Neural cell (in vitro differentiated cells): ENCODE measurements around the gene RBMS3.

ENCODE experiments used
- CTCF ChIP-seq: fragments of 450-650 bp; IDR thresholded peaks from 2 replicates; pipeline ENCODE4 v1.5.1; 2014; ENCODE audit warnings: antibody characterized with exemption, mild to moderate bottlenecking, moderate library complexity; ENCODE audit not compliant: poor library complexity, severe bottlenecking
- EZH2 ChIP-seq: fragments of 200-600, 300-800 bp; shearing (Covaris generic), sonication (generic); IDR thresholded peaks from 2 replicates; pipeline ENCODE4 v1.6.1; 2014; ENCODE audit warnings: antibody characterized with exemption, low read length, borderline replicate concordance, mild to moderate bottlenecking; ENCODE audit not compliant: insufficient read depth, poor library complexity, severe bottlenecking
- MXI1 ChIP-seq: fragments of 450-650 bp; conservative IDR thresholded peaks from 2 replicates; pipeline ENCODE4 v1.6.1; 2014; ENCODE audit warnings: antibody characterized with exemption, mild to moderate bottlenecking; ENCODE audit not compliant: poor library complexity, severe bottlenecking
- POLR2AphosphoS5 ChIP-seq: IDR thresholded peaks from 2 replicates; pipeline ENCODE4 v1.6.1; 2012
- RAD21 ChIP-seq: fragments of 450-650 bp; conservative IDR thresholded peaks from 2 replicates; pipeline ENCODE4 v1.6.1; 2014; ENCODE audit warnings: antibody characterized with exemption, mild to moderate bottlenecking, moderate library complexity
- REST ChIP-seq: IDR thresholded peaks from 2 replicates; pipeline ENCODE4 v1.6.1; 2012; ENCODE audit warnings: borderline replicate concordance
- SMC3 ChIP-seq: fragments of 450-650 bp; conservative IDR thresholded peaks from 2 replicates; pipeline ENCODE4 v1.6.1; 2014; ENCODE audit warnings: antibody characterized with exemption, mild to moderate bottlenecking, moderate library complexity; ENCODE audit not compliant: poor library complexity
- TAF1 ChIP-seq: IDR thresholded peaks from 2 replicates; pipeline ENCODE4 v1.6.1; 2012; ENCODE audit warnings: low read depth

- TF ChIP-seq CTCF = no peak
- TF ChIP-seq SMC3 = no peak
- no peak for TF ChIP-seq RAD21
- no peak for TF ChIP-seq POLR2AphosphoS5
- TF ChIP-seq EZH2 = no peak
- no peak for TF ChIP-seq REST
- no peak for TF ChIP-seq TAF1
- no peak for TF ChIP-seq MXI1
These were observed 490.7 kb downstream of the RBMS3 start for GRCh38 chr3:29771602-29772001.
